Keratinocyte (primary cell): ENCODE results near the gene KLC1. TPM values are rescaled to one million over a fixed set of nuclear protein-coding genes. Genes with fewer than 3 reads are reported as not detected.

ENCODE experiments used
- DNase-seq: peaks from one replicate; pipeline ENCODE4 v3.0.0-alpha.2; 2011; ENCODE audit warnings: low read depth, missing footprints, low spot score
- FAIRE-seq: peaks from 2 replicates; lab custom pipeline; 2011; peaks lifted over from hg19 to GRCh38; lab: Jason Lieb, UNC
- H2AFZ ChIP-seq: 2 replicates; pipeline ENCODE4 v1.6.0; 2012; ENCODE audit warnings: low read length, control low read depth, inconsistent platforms; ENCODE audit not compliant: control insufficient read depth
- H3K27ac ChIP-seq: 2 replicates; pipeline ENCODE4 v1.5.1; 2011; ENCODE audit warnings: low read length; ENCODE audit not compliant: control insufficient read depth, insufficient read depth
- H3K27me3 ChIP-seq: 3 replicates; pipeline ENCODE4 v1.6.0; 2011; ENCODE audit warnings: low read length; ENCODE audit not compliant: control insufficient read depth, insufficient read depth; ENCODE audit errors: extremely low read depth
- H3K36me3 ChIP-seq, 2 experiments: 2 replicates in 1 of 2; 3 replicates in 1 of 2; pipeline ENCODE4 v1.5.1; 2011; ENCODE audit warnings: low read length in 2 of 2, mild to moderate bottlenecking in 1 of 2; ENCODE audit not compliant: control insufficient read depth in 2 of 2, insufficient read depth in 2 of 2; ENCODE audit errors: extremely low read depth in 1 of 2
- H3K4me1 ChIP-seq: 3 replicates; pipeline ENCODE4 v1.5.1; 2011; ENCODE audit warnings: low read length; ENCODE audit not compliant: control insufficient read depth, insufficient read depth; ENCODE audit errors: extremely low read depth
- H3K4me2 ChIP-seq: 3 replicates; pipeline ENCODE4 v1.6.0; 2011; ENCODE audit warnings: low read depth, low read length; ENCODE audit not compliant: control insufficient read depth, insufficient read depth; ENCODE audit errors: extremely low read depth
- H3K4me3 ChIP-seq, 3 experiments: fragments of 200-600 bp in 1 of 3; sonication (generic) in 1 of 3; 2 replicates in 2 of 3; 3 replicates in 1 of 3; pipeline ENCODE4 v1.5.1; 2011 to 2016; ENCODE audit warnings: low read length in 3 of 3, mild to moderate bottlenecking in 3 of 3, control low read depth in 2 of 3, inconsistent platforms in 1 of 3, low read depth in 1 of 3, mixed read lengths in 1 of 3, mixed run types in 1 of 3, moderate library complexity in 1 of 3; ENCODE audit not compliant: control insufficient read depth in 2 of 3, insufficient read depth in 2 of 3; ENCODE audit errors: extremely low read depth in 1 of 3
- H3K79me2 ChIP-seq: 2 replicates; pipeline ENCODE4 v1.6.0; 2012; ENCODE audit warnings: low read length; ENCODE audit not compliant: control insufficient read depth, insufficient read depth
- H3K9ac ChIP-seq: 3 replicates; pipeline ENCODE4 v1.6.0; 2011; ENCODE audit warnings: low read length; ENCODE audit not compliant: control insufficient read depth, insufficient read depth; ENCODE audit errors: extremely low read depth
- H3K9me1 ChIP-seq: 3 replicates; pipeline ENCODE4 v1.6.0; 2011; ENCODE audit warnings: low read length; ENCODE audit not compliant: control insufficient read depth, insufficient read depth; ENCODE audit errors: extremely low read depth
- H3K9me3 ChIP-seq: 2 replicates; pipeline ENCODE4 v1.5.1; 2012; ENCODE audit warnings: low read depth, low read length; ENCODE audit not compliant: control insufficient read depth
- H4K20me1 ChIP-seq: 3 replicates; pipeline ENCODE4 v1.6.0; 2011; ENCODE audit warnings: low read length; ENCODE audit not compliant: control insufficient read depth, insufficient read depth; ENCODE audit errors: extremely low read depth
- CTCF ChIP-seq, 3 experiments: IDR thresholded peaks in 1 of 3; conservative IDR thresholded peaks in 1 of 3; optimal IDR thresholded peaks in 1 of 3; 2 replicates in 2 of 3; 3 replicates in 1 of 3; pipeline versions ENCODE3 to v1.5.1; 2011; ENCODE audit warnings: low read length in 3 of 3, mild to moderate bottlenecking in 3 of 3, moderate library complexity in 2 of 3, control low read depth in 1 of 3, inconsistent platforms in 1 of 3; ENCODE audit not compliant: insufficient read depth in 2 of 3; ENCODE audit errors: extremely low read depth in 1 of 3
- EZH2 ChIP-seq: IDR thresholded peaks from one replicate; pipeline ENCODE4 v1.6.1; 2012; ENCODE audit warnings: inconsistent platforms, mild to moderate bottlenecking, low read length, moderate library complexity
- dilution Hi-C: fragments of 300-500 bp; cut with MboI; formaldehyde crosslinking; loops from one replicate; pipeline ENCODE4 v1.7.0; 2020; ENCODE audit warnings: low sequenced_read_pairs; ENCODE audit not compliant: extremely low pct_ligation_motif_present
- polyA plus RNA-seq, 5 experiments: library from polyadenylated mRNA; depleted of rRNA in 3 of 5; stranded (reverse) in 3 of 5; stranded (forward) in 1 of 5; unstranded in 1 of 5; fragments of >200 nt; gene quantifications; 1 replicate in 1 of 5; 2 replicates in 3 of 5; 3 replicates in 1 of 5; pipeline versions ENCODE4 v1.2.1 to v1.2.3, GENCODE V29; 2011 to 2012; ENCODE audit warnings: missing spikeins in 2 of 5, low read depth in 1 of 5, low replicate concordance in 1 of 5

The KLC1 gene
- polyA plus RNA-seq, 1 donor (not counting 4 experiments of a cell fraction or from before 2014, with no cell fraction given) = 130 TPM

DNA sequence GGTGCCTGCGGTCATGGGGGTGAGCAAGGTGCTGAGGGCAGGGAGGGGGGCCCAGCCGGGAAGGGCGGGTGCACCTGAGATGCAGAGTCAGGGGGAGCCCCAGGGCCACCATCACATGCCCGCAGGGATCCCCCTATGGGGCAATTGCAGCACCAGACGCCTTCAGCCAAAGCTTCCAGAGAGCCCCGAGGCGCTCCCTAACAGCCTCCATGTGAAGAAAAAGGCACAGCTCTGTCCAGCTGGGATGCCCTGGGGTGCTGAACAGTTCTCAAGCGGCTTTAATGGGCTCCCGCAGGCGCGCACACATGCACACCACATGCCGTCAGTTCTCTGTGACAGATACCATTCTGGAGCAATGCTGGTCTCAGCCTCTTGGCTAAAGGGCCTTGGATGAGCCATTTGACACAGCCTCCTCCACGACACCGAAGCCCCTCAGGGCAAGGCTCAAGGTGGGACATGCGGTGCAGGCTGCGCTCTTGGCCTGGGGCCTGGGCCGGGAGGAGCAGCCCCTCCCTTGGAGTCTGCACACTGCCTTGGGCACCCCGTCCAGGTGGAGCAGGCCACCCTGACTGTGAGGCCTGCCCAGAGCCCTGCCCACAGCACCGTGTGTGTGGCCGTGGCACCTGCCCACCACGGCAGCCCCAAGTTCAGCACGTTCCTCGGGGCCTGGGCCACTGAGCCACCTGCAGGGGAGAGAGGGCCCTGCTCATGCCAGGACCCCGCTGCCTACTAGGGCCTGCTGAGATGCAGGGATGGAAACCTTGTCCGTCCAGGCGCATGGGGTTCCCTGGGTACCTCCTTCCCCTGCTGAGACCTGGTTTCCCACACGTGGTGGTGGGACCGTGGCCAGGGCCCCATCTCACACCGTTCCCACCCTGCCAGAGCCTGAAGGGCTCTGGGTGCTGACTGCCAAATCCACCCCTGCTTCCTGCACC lies 78.6 kb downstream of the KLC1 start:
- peaks cover 23% of the 10 kb centered on the region for H3K4me1 ChIP-seq
- H3K4me3 ChIP-seq = no peak overlapping the region
- no peak for TF ChIP-seq CTCF (optimal IDR thresholded peaks at IDR 0.05 in 1 of 3, IDR thresholded peaks at IDR 0.05 in 1 of 3, conservative IDR thresholded peaks at IDR 0.05 in 1 of 3; ENCODE audit: extremely low read depth in 1 of 3, insufficient read depth in 2 of 3, low read length in 3 of 3)
- TF ChIP-seq EZH2 = no peak
- H3K4me2 ChIP-seq = no peak overlapping the region
- FAIRE-seq (no peak), DNase-seq (no peak)
- peaks cover 4% of the 10 kb centered on the region for H3K79me2 ChIP-seq
- no peak overlapping the region for H3K27ac ChIP-seq
- H3K9ac ChIP-seq = no peak overlapping the region
- H3K9me3 ChIP-seq = no peaks in the 10 kb centered on the region
- peaks cover 22 to 30% of the 10 kb centered on the region in 2 experiments for H3K36me3 ChIP-seq
- H4K20me1 ChIP-seq = peaks cover 5% of the 10 kb centered on the region
- H3K9me1 ChIP-seq = no peaks in the 10 kb centered on the region
- no peaks in the 10 kb centered on the region for H3K27me3 ChIP-seq
- dilution Hi-C loops = no loop called here
- no peak overlapping the region for H2AFZ ChIP-seq

- no peak for FAIRE-seq
- dilution Hi-C loops = no loop called here
Measured at GRCh38 chr14:103708750-103709187, 79.8 kb downstream of the KLC1 start.

More at GRCh38 chr14:103708750-103709187, 79.8 kb downstream of the KLC1 start:
- Histone ChIP-seq H3K9me1 (no peaks in the 10 kb centered on the region), H3K4me1 (peaks cover 34% of the 10 kb centered on the region), H3K27ac (no peak overlapping the region), H3K36me3 (peaks cover 13 to 30% of the 10 kb centered on the region in 2 experiments), H2AFZ (no peak overlapping the region), H3K9ac (no peak overlapping the region), H3K9me3 (no peaks in the 10 kb centered on the region), H3K79me2 (peaks cover 15% of the 10 kb centered on the region), H3K27me3 (no peaks in the 10 kb centered on the region), H4K20me1 (peaks cover 5% of the 10 kb centered on the region), H3K4me3 (no peak overlapping the region), H3K4me2 (no peak overlapping the region)
- no peak for TF ChIP-seq CTCF (optimal IDR thresholded peaks at IDR 0.05 in 1 of 3, IDR thresholded peaks at IDR 0.05 in 1 of 3, conservative IDR thresholded peaks at IDR 0.05 in 1 of 3; ENCODE audit: extremely low read depth in 1 of 3, insufficient read depth in 2 of 3, low read length in 3 of 3)
- TF ChIP-seq EZH2 = no peak
- DNase-seq = no peak
